A673 (cell line): ENCODE data around the gene ARHGEF35.
"Not testable (repeated sequence)": the region's sequence is repeated elsewhere in the genome, so short reads cannot be mapped to it uniquely, and the experiment has no call there.

Experiments
- EZH2 ChIP-seq: fragments of 200-600 bp; sonication (generic); IDR thresholded peaks from 2 replicates; pipeline ENCODE4 v1.6.1; 2017; ENCODE audit warnings: borderline replicate concordance, low read depth, mild to moderate bottlenecking, mixed read lengths, antibody characterized with exemption, low read length; ENCODE audit not compliant: poor library complexity, severe bottlenecking
- TF ChIP-seq, protein P1 (sequence below): fragments of 300-800, 200-600 bp; sonication (generic); conservative IDR thresholded peaks from 2 replicates; pipeline ENCODE4 v1.5.1; 2017; ENCODE audit warnings: low read depth, mild to moderate bottlenecking, antibody characterized with exemption, low read length, moderate library complexity, mixed read lengths

DNA sequence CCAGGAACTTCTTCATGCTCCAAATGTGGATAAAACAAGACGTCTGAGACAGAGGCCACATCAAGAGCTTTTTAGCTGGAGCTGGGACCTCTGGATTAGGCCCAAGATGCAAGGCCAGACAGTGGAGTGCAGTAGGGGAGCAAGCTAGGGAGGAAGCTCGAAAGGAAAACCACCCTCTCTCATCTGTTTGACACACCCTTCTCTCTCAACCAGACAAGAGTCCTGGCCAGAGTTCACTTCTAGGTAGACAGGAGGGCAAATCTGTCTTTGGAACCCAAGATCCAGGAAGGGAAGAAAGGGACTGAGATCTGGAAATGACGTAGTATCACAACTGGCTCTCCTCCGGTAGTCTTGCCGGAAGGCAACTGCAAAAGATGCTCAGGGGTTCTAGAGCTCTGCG, 1.2 kb downstream of the ARHGEF35 start:
- TF ChIP-seq, protein P1, sequence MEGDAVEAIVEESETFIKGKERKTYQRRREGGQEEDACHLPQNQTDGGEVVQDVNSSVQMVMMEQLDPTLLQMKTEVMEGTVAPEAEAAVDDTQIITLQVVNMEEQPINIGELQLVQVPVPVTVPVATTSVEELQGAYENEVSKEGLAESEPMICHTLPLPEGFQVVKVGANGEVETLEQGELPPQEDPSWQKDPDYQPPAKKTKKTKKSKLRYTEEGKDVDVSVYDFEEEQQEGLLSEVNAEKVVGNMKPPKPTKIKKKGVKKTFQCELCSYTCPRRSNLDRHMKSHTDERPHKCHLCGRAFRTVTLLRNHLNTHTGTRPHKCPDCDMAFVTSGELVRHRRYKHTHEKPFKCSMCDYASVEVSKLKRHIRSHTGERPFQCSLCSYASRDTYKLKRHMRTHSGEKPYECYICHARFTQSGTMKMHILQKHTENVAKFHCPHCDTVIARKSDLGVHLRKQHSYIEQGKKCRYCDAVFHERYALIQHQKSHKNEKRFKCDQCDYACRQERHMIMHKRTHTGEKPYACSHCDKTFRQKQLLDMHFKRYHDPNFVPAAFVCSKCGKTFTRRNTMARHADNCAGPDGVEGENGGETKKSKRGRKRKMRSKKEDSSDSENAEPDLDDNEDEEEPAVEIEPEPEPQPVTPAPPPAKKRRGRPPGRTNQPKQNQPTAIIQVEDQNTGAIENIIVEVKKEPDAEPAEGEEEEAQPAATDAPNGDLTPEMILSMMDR, result not testable (repeated sequence)
- TF ChIP-seq EZH2, result not testable (repeated sequence)
